H9 (cell line): ENCODE results near the gene CRYBG2. TPM values are rescaled to one million over a fixed set of nuclear protein-coding genes. Genes with fewer than 3 reads are reported as not detected.

ENCODE experiments used
- DNase-seq: peaks from one replicate; pipeline ENCODE4 v3.0.0-alpha.2; 2017
- H2AFZ ChIP-seq: one replicate; pipeline ENCODE4 v1.6.1; 2013; ENCODE audit warnings: mild to moderate bottlenecking, low read length, control low read depth, moderate library complexity
- H2AK5ac ChIP-seq: 2 replicates; pipeline ENCODE4 v1.6.1; 2013; ENCODE audit warnings: low read length, control low read depth, mixed read lengths; ENCODE audit not compliant: insufficient read length
- H2BK120ac ChIP-seq: one replicate; pipeline ENCODE4 v1.6.1; 2013; ENCODE audit warnings: low read depth, mild to moderate bottlenecking, low read length, control low read depth, inconsistent platforms; ENCODE audit not compliant: poor library complexity, severe bottlenecking
- H2BK12ac ChIP-seq: 2 replicates; pipeline ENCODE4 v1.6.1; 2013; ENCODE audit warnings: low read length, control low read depth, mixed read lengths, low read depth; ENCODE audit not compliant: insufficient read length
- H2BK15ac ChIP-seq: 2 replicates; pipeline ENCODE4 v1.6.1; 2013; ENCODE audit warnings: low read depth, low read length, control low read depth
- H2BK20ac ChIP-seq: one replicate; pipeline ENCODE4 v1.6.1; 2013; ENCODE audit warnings: low read depth, mild to moderate bottlenecking, low read length, control low read depth, inconsistent platforms; ENCODE audit not compliant: poor library complexity, severe bottlenecking
- H2BK5ac ChIP-seq: 2 replicates; pipeline ENCODE4 v1.6.1; 2013; ENCODE audit warnings: low read length, control low read depth, mixed read lengths; ENCODE audit not compliant: insufficient read length
- H3K14ac ChIP-seq: 2 replicates; pipeline ENCODE4 v1.6.1; 2013; ENCODE audit warnings: low read length, control low read depth; ENCODE audit not compliant: insufficient read depth
- H3K18ac ChIP-seq: 2 replicates; pipeline ENCODE4 v1.6.1; 2013; ENCODE audit warnings: low read depth, mild to moderate bottlenecking, mixed read lengths, low read length, control low read depth; ENCODE audit not compliant: insufficient read length
- H3K23ac ChIP-seq: 2 replicates; pipeline ENCODE4 v1.6.1; 2013; ENCODE audit warnings: low read length, control low read depth, mixed read lengths, low read depth; ENCODE audit not compliant: insufficient read length
- H3K23me2 ChIP-seq: 2 replicates; pipeline ENCODE4 v1.6.1; 2013; ENCODE audit warnings: low read depth, mild to moderate bottlenecking, mixed read lengths, low read length, control low read depth; ENCODE audit not compliant: insufficient read length, poor library complexity, severe bottlenecking
- H3K27ac ChIP-seq: 2 replicates; pipeline ENCODE4 v1.5.1; 2013; ENCODE audit warnings: low read length, control low read depth, mixed read lengths, low read depth; ENCODE audit not compliant: insufficient read length
- H3K27me3 ChIP-seq: 2 replicates; pipeline ENCODE4 v1.6.1; 2013; ENCODE audit warnings: low read length, control low read depth, inconsistent platforms; ENCODE audit not compliant: insufficient read depth
- H3K4ac ChIP-seq: 2 replicates; pipeline ENCODE4 v1.6.1; 2013; ENCODE audit warnings: low read depth, mild to moderate bottlenecking, control low read depth, inconsistent platforms, low read length, moderate library complexity
- H3K4me1 ChIP-seq: 2 replicates; pipeline ENCODE4 v1.6.1; 2013; ENCODE audit warnings: low read length, control low read depth, inconsistent platforms; ENCODE audit not compliant: insufficient read depth
- H3K4me2 ChIP-seq: 2 replicates; pipeline ENCODE4 v1.6.1; 2013; ENCODE audit warnings: low read length, control low read depth, mixed read lengths; ENCODE audit not compliant: insufficient read length, insufficient read depth
- H3K56ac ChIP-seq: 2 replicates; pipeline ENCODE4 v1.6.1; 2013; ENCODE audit warnings: low read depth, mild to moderate bottlenecking, mixed read lengths, low read length, control low read depth; ENCODE audit not compliant: insufficient read length
- H3K79me1 ChIP-seq: 2 replicates; pipeline ENCODE4 v1.6.1; 2013; ENCODE audit warnings: low read depth, mild to moderate bottlenecking, moderate library complexity, low read length, control low read depth, inconsistent platforms; ENCODE audit not compliant: insufficient read depth, poor library complexity, severe bottlenecking
- H3K79me2 ChIP-seq: 2 replicates; pipeline ENCODE4 v1.6.1; 2013; ENCODE audit warnings: low read length, control low read depth, inconsistent platforms; ENCODE audit not compliant: insufficient read depth
- H3K9ac ChIP-seq: 2 replicates; pipeline ENCODE4 v1.6.1; 2013; ENCODE audit warnings: low read length, control low read depth, mixed read lengths; ENCODE audit not compliant: insufficient read length; ENCODE audit errors: extremely low read depth
- H3K9me3 ChIP-seq: one replicate; pipeline ENCODE4 v1.6.1; 2013; ENCODE audit warnings: low read depth, low read length, inconsistent platforms; ENCODE audit not compliant: control insufficient read depth
- H3T11ph ChIP-seq: one replicate; pipeline ENCODE4 v1.6.1; 2013; ENCODE audit warnings: mild to moderate bottlenecking, low read length, control low read depth, inconsistent platforms
- H4K20me1 ChIP-seq: one replicate; pipeline ENCODE4 v1.6.1; 2013; ENCODE audit not compliant: control insufficient read depth, insufficient read length, insufficient read depth
- H4K5ac ChIP-seq: 2 replicates; pipeline ENCODE4 v1.6.1; 2013; ENCODE audit warnings: low read depth, mild to moderate bottlenecking, mixed read lengths, low read length, control low read depth; ENCODE audit not compliant: insufficient read length
- H4K8ac ChIP-seq: replicated peaks from 2 replicates; pipeline ENCODE4 v1.6.1; 2013; ENCODE audit warnings: low read length, control low read depth, mixed read lengths, low read depth; ENCODE audit not compliant: insufficient read length
- H4K91ac ChIP-seq: 2 replicates; pipeline ENCODE4 v1.6.1; 2013; ENCODE audit warnings: low read depth, mild to moderate bottlenecking, moderate library complexity, mixed read lengths, low read length, control low read depth; ENCODE audit not compliant: insufficient read length
- H3K27ac Mint-ChIP-seq, 3 experiments: 2 replicates in 2 of 3; 3 replicates in 1 of 3; pipeline ENCODE4 v1.8.0; 2020 to 2021; ENCODE audit warnings: mixed read lengths in 3 of 3, mild to moderate bottlenecking in 1 of 3, moderate library complexity in 1 of 3
- H3K27me3 Mint-ChIP-seq: 2 replicates; pipeline ENCODE4 v1.8.0; 2021; ENCODE audit warnings: low read depth, mild to moderate bottlenecking, moderate library complexity, mixed read lengths
- H3K36me3 Mint-ChIP-seq, 3 experiments: 2 replicates in 2 of 3; 3 replicates in 1 of 3; pipeline ENCODE4 v1.8.0; 2020 to 2021; ENCODE audit warnings: low read depth in 3 of 3, mixed read lengths in 3 of 3; ENCODE audit not compliant: insufficient read depth in 1 of 3
- H3K4me1 Mint-ChIP-seq, 2 experiments: 2 replicates each; pipeline ENCODE4 v1.8.0; 2020; ENCODE audit warnings: mixed read lengths in 2 of 2
- H3K4me3 Mint-ChIP-seq, 2 experiments: 2 replicates in 1 of 2; 3 replicates in 1 of 2; pipeline ENCODE4 v1.8.0; 2020 to 2021; ENCODE audit warnings: mild to moderate bottlenecking in 2 of 2, mixed read lengths in 2 of 2, moderate library complexity in 1 of 2
- H3K9me3 Mint-ChIP-seq, 2 experiments: 2 replicates in 1 of 2; 3 replicates in 1 of 2; pipeline ENCODE4 v1.8.0; 2020; ENCODE audit warnings: mild to moderate bottlenecking in 2 of 2, mixed read lengths in 2 of 2, moderate library complexity in 1 of 2
- WGBS: extraction: QIAGEN DNeasy Blood & Tissue Kit; methylation state at CpG from one replicate; pipeline ENCODE4 v1.1.7; 2013; ENCODE audit warnings: missing lambda C conversion rate, low lambda C conversion rate, mixed read lengths; ENCODE audit not compliant: insufficient read length; ENCODE audit errors: extremely low coverage; 5-methylcytosine and 5-hydroxymethylcytosine counted together
- total RNA-seq: library from RNA; stranded (reverse); gene quantifications from 2 replicates; pipeline ENCODE4 v1.2.1, GENCODE V29; 2021
- TF ChIP-seq, protein P1 (sequence below): fragments of 200-600 bp; sonication (generic); conservative IDR thresholded peaks from 3 replicates; pipeline ENCODE4 v1.8.0; 2021; ENCODE audit warnings: antibody characterized with exemption, mild to moderate bottlenecking

Gene CRYBG2
- total RNA-seq, 1 experiment from 2014 or later = 12.8 TPM

GRCh38 chr1:26322042-26322331 lies 31.9 kb downstream of the CRYBG2 start:
- no peak for DNase-seq
- H3K36me3 Mint-ChIP-seq = peaks cover 16 to 46% (median 37%) of the 10 kb centered on the region in 3 experiments; a peak in 6 of 7 replicates

More at GRCh38 chr1:26322042-26322331, 31.9 kb downstream of the CRYBG2 start:
- Histone ChIP-seq H3K4me2 (no peak overlapping the region), H2BK5ac (no peak overlapping the region), H2AK5ac (no peak overlapping the region), H4K5ac (no peak overlapping the region), H4K20me1 (no peaks in the 10 kb centered on the region), H3K79me2 (no peaks in the 10 kb centered on the region), H2BK20ac (no peak overlapping the region), H3K23me2 (no peaks in the 10 kb centered on the region), H3K79me1 (no peaks in the 10 kb centered on the region), H3K56ac (no peak overlapping the region), H3K23ac (no peak overlapping the region), H3K27me3 (no peaks in the 10 kb centered on the region), H2BK15ac (no peak overlapping the region), H3K9me3 (no peaks in the 10 kb centered on the region), H3K9ac (no peak overlapping the region), H2BK12ac (no peak overlapping the region), H3K14ac (no peak overlapping the region), H2AFZ (no peak overlapping the region), H4K91ac (no peak overlapping the region), H3K18ac (no peak overlapping the region), H3K27ac (no peak overlapping the region), H3K4me1 (no peaks in the 10 kb centered on the region), H3T11ph (no peak overlapping the region), H4K8ac (no peak overlapping the region), H3K4ac (no peak overlapping the region), H2BK120ac (no peak overlapping the region)
- peaks cover 22 to 31% of the 10 kb centered on the region in 2 experiments for H3K4me1 Mint-ChIP-seq
- H3K27ac Mint-ChIP-seq = no peak overlapping the region
- WGBS = no CpG with 5 or more reads among the region's 10 CpGs
- TF ChIP-seq, protein P1, sequence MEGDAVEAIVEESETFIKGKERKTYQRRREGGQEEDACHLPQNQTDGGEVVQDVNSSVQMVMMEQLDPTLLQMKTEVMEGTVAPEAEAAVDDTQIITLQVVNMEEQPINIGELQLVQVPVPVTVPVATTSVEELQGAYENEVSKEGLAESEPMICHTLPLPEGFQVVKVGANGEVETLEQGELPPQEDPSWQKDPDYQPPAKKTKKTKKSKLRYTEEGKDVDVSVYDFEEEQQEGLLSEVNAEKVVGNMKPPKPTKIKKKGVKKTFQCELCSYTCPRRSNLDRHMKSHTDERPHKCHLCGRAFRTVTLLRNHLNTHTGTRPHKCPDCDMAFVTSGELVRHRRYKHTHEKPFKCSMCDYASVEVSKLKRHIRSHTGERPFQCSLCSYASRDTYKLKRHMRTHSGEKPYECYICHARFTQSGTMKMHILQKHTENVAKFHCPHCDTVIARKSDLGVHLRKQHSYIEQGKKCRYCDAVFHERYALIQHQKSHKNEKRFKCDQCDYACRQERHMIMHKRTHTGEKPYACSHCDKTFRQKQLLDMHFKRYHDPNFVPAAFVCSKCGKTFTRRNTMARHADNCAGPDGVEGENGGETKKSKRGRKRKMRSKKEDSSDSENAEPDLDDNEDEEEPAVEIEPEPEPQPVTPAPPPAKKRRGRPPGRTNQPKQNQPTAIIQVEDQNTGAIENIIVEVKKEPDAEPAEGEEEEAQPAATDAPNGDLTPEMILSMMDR = no peak
- H3K4me3 Mint-ChIP-seq = no peak overlapping the region
- H3K9me3 Mint-ChIP-seq = no peaks in the 10 kb centered on the region
- H3K27me3 Mint-ChIP-seq = no peaks in the 10 kb centered on the region
